Breast epithelium (tissue), 3 donors: ENCODE results near the gene FIP1L1.

Source experiments
- POLR2A ChIP-seq: fragments of 450-650 bp; IDR thresholded peaks from one replicate; pipeline ENCODE4 v1.6.1; 2016; ENCODE audit warnings: antibody characterized with exemption, mild to moderate bottlenecking, moderate library complexity
- TF ChIP-seq, protein P1 (sequence below), 3 donors: fragments of 450-650 bp; IDR thresholded peaks; one replicate each; pipeline ENCODE4 v1.5.1; 2016 to 2017; ENCODE audit warnings: antibody characterized with exemption in 3 of 3, mild to moderate bottlenecking in 3 of 3, moderate library complexity in 3 of 3

DNA sequence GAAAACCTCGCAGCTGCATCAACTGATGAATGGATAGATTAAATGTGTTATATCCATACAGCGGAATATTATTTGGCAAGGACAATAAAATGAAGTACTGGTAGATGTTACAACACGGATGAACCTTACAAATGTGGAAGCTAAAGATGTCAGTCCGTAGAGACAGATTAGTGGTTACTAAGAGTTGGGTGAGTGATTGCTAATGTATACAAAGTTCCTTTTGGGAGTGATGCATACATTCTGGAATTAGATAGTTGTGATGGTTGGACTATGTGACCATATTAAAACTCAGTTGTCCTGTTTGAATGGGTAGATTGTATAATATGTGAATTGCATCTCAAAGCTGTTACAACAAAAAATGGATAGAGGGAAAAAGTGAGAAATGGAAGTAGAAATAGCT, 2.8 kb downstream of the FIP1L1 start:
- no peak for TF ChIP-seq POLR2A
- TF ChIP-seq, protein P1, sequence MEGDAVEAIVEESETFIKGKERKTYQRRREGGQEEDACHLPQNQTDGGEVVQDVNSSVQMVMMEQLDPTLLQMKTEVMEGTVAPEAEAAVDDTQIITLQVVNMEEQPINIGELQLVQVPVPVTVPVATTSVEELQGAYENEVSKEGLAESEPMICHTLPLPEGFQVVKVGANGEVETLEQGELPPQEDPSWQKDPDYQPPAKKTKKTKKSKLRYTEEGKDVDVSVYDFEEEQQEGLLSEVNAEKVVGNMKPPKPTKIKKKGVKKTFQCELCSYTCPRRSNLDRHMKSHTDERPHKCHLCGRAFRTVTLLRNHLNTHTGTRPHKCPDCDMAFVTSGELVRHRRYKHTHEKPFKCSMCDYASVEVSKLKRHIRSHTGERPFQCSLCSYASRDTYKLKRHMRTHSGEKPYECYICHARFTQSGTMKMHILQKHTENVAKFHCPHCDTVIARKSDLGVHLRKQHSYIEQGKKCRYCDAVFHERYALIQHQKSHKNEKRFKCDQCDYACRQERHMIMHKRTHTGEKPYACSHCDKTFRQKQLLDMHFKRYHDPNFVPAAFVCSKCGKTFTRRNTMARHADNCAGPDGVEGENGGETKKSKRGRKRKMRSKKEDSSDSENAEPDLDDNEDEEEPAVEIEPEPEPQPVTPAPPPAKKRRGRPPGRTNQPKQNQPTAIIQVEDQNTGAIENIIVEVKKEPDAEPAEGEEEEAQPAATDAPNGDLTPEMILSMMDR (IDR thresholded peaks at IDR 0.05), result no peak
